Measurements from ENCODE around the gene DOK3. TPM values are rescaled to one million over a fixed set of nuclear protein-coding genes. Genes with fewer than 3 reads are reported as not detected.
A peak's percentile ranks its signal among the peaks of the same experiment; 100 is the strongest.

DOK3 gene
- total and polyA plus RNA-seq, 2 of the 13 experiments (the other 11 are each of a cell fraction or from before 2014, with no cell fraction given) = 1.4 to 1.5 TPM

DNA sequence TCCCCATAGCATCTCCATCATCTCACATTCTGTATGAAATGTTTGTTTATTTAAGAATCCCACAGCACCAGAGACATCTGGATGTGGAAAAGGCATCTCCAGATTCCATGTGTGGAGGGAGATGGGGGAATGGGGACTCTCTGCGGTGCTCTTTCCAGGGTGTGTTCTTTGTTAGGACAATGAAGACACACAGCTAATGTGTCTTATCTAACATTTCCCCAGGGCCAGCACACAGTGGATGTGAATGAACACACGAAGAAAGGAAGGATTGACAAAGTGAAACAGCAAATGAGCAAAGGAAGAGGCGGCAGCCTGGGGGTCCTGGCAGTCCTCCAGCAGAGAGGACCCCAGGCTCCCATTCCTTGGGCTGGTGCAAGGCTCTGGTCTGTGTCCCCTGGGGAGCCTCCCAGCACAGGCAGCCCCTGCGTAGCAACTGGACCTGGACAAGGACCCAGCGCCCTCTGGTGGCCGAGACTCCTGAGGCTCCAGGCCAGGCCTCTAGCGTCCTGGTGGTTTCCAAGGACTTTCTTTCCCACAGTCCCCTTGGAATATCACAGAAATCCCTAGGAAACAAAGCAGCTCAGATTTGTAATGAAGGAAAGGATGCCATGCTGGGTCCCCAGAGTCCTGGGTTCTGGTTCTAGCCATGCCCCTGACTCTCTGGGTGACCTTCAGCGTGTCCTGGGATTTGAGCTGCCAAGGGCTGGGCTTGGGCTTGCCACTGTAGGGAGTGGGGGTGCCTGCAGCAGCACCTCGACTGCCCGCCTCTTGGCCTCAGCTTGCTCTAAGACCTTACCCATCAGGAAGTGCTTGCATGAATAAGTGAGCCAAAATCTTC lies 8.7 kb downstream of the DOK3 start (continued):
- TF ChIP-seq, protein P1, sequence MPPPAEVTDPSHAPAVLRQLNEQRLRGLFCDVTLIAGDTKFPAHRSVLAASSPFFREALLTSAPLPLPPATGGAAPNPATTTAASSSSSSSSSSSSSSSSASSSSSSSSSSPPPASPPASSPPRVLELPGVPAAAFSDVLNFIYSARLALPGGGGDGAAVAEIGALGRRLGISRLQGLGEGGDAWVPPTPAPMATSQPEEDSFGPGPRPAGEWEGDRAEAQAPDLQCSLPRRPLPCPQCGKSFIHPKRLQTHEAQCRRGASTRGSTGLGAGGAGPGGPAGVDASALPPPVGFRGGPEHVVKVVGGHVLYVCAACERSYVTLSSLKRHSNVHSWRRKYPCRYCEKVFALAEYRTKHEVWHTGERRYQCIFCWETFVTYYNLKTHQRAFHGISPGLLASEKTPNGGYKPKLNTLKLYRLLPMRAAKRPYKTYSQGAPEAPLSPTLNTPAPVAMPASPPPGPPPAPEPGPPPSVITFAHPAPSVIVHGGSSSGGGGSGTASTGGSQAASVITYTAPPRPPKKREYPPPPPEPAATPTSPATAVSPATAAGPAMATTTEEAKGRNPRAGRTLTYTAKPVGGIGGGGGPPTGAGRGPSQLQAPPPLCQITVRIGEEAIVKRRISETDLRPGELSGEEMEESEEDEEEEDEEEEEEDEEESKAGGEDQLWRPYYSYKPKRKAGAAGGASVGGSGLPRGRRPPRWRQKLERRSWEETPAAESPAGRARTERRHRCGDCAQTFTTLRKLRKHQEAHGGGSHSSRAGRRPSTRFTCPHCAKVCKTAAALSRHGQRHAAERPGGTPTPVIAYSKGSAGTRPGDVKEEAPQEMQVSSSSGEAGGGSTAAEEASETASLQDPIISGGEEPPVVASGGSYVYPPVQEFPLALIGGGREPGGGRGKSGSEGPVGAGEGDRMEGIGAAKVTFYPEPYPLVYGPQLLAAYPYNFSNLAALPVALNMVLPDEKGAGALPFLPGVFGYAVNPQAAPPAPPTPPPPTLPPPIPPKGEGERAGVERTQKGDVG (CRISPR knock-in tag; IDR thresholded peaks at IDR 0.05; ENCODE audit: borderline replicate concordance) = no peak
- TF ChIP-seq ZNF350 (CRISPR knock-in tag; IDR thresholded peaks at IDR 0.05; ENCODE audit: borderline replicate concordance, low read depth) (0 out of 2 replicates have a peak, but pooled peaks have one; percentile 18), SALL1 (CRISPR knock-in tag; IDR thresholded peaks at IDR 0.05) (peak; percentile 39; the same call in 1 of the 2 replicates), PITX1 (CRISPR knock-in tag; IDR thresholded peaks at IDR 0.05) (no peak), GPN1 (CRISPR knock-in tag; IDR thresholded peaks at IDR 0.05; ENCODE audit: borderline replicate concordance) (no peak), NFATC3 (CRISPR knock-in tag; IDR thresholded peaks at IDR 0.05) (0 out of 2 replicates have a peak, but pooled peaks have one; percentile 54), KAT8 (CRISPR knock-in tag; IDR thresholded peaks at IDR 0.05) (0 out of 2 replicates have a peak, but pooled peaks have one; percentile 5), HOXA5 (CRISPR knock-in tag; IDR thresholded peaks at IDR 0.05) (peak; percentile 54; the same call in 1 of the 2 replicates), ZNF24 (IDR thresholded peaks at IDR 0.05) (no peak), SIX4 (CRISPR knock-in tag; IDR thresholded peaks at IDR 0.05) (no peak)
- TF ChIP-seq, protein P2, sequence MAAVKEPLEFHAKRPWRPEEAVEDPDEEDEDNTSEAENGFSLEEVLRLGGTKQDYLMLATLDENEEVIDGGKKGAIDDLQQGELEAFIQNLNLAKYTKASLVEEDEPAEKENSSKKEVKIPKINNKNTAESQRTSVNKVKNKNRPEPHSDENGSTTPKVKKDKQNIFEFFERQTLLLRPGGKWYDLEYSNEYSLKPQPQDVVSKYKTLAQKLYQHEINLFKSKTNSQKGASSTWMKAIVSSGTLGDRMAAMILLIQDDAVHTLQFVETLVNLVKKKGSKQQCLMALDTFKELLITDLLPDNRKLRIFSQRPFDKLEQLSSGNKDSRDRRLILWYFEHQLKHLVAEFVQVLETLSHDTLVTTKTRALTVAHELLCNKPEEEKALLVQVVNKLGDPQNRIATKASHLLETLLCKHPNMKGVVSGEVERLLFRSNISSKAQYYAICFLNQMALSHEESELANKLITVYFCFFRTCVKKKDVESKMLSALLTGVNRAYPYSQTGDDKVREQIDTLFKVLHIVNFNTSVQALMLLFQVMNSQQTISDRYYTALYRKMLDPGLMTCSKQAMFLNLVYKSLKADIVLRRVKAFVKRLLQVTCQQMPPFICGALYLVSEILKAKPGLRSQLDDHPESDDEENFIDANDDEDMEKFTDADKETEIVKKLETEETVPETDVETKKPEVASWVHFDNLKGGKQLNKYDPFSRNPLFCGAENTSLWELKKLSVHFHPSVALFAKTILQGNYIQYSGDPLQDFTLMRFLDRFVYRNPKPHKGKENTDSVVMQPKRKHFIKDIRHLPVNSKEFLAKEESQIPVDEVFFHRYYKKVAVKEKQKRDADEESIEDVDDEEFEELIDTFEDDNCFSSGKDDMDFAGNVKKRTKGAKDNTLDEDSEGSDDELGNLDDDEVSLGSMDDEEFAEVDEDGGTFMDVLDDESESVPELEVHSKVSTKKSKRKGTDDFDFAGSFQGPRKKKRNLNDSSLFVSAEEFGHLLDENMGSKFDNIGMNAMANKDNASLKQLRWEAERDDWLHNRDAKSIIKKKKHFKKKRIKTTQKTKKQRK (IDR thresholded peaks at IDR 0.05; ENCODE audit: low read length) = no peak
- TF ChIP-seq, protein P3, sequence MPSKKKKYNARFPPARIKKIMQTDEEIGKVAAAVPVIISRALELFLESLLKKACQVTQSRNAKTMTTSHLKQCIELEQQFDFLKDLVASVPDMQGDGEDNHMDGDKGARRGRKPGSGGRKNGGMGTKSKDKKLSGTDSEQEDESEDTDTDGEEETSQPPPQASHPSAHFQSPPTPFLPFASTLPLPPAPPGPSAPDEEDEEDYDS (CRISPR knock-in tag; IDR thresholded peaks at IDR 0.05) = no peak
- TF ChIP-seq, protein P4, sequence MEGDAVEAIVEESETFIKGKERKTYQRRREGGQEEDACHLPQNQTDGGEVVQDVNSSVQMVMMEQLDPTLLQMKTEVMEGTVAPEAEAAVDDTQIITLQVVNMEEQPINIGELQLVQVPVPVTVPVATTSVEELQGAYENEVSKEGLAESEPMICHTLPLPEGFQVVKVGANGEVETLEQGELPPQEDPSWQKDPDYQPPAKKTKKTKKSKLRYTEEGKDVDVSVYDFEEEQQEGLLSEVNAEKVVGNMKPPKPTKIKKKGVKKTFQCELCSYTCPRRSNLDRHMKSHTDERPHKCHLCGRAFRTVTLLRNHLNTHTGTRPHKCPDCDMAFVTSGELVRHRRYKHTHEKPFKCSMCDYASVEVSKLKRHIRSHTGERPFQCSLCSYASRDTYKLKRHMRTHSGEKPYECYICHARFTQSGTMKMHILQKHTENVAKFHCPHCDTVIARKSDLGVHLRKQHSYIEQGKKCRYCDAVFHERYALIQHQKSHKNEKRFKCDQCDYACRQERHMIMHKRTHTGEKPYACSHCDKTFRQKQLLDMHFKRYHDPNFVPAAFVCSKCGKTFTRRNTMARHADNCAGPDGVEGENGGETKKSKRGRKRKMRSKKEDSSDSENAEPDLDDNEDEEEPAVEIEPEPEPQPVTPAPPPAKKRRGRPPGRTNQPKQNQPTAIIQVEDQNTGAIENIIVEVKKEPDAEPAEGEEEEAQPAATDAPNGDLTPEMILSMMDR (CRISPR knock-in tag; IDR thresholded peaks at IDR 0.05) = peak; percentile 95
- TF ChIP-seq, protein P5, sequence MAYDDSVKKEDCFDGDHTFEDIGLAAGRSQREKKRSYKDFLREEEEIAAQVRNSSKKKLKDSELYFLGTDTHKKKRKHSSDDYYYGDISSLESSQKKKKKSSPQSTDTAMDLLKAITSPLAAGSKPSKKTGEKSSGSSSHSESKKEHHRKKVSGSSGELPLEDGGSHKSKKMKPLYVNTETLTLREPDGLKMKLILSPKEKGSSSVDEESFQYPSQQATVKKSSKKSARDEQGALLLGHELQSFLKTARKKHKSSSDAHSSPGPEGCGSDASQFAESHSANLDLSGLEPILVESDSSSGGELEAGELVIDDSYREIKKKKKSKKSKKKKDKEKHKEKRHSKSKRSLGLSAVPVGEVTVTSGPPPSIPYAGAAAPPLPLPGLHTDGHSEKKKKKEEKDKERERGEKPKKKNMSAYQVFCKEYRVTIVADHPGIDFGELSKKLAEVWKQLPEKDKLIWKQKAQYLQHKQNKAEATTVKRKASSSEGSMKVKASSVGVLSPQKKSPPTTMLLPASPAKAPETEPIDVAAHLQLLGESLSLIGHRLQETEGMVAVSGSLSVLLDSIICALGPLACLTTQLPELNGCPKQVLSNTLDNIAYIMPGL (CRISPR knock-in tag; IDR thresholded peaks at IDR 0.05; ENCODE audit: borderline replicate concordance in 1 of 2, low read depth in 1 of 2) = peak; percentile 61 to 86
- TF ChIP-seq, protein P6, sequence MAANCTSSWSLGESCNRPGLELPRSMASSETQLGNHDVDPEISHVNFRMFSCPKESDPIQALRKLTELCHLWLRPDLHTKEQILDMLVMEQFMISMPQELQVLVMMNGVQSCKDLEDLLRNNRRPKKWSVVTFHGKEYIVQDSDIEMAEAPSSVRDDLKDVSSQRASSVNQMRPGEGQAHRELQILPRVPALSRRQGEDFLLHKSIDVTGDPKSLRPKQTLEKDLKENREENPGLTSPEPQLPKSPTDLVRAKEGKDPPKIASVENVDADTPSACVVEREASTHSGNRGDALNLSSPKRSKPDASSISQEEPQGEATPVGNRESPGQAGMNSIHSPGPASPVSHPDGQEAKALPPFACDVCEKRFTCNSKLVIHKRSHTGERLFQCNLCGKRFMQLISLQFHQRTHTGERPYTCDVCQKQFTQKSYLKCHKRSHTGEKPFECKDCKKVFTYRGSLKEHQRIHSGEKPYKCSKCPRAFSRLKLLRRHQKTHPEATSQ (CRISPR knock-in tag; IDR thresholded peaks at IDR 0.05; ENCODE audit: borderline replicate concordance) = no peak
